AG04449 (cell line): ENCODE results near the gene DPP9.
A peak's percentile ranks its signal among the peaks of the same experiment; 100 is the strongest.

Experiments used
- CTCF ChIA-PET: fragments of 350-600 bp; formaldehyde crosslinking; extraction: SDS; loops from one replicate; lab custom pipeline; 2021; ENCODE audit warnings: antibody characterized with exemption; lab: Yijun Ruan, JAX
- POLR2A ChIA-PET: fragments of 400-600, 350-600 bp; formaldehyde crosslinking; extraction: SDS; loops from one replicate; lab custom pipeline; 2020; ENCODE audit warnings: antibody characterized with exemption, inconsistent platforms; lab: Yijun Ruan, JAX
- DNase-seq: peaks from one replicate; pipeline ENCODE4 v3.0.0-alpha.2; 2010; ENCODE audit warnings: low read depth, low spot score
- H3K4me3 ChIP-seq: 2 replicates; pipeline ENCODE4 v1.5.1; 2011; ENCODE audit warnings: low read depth, mild to moderate bottlenecking, control low read depth, low read length
- TF ChIP-seq, protein P1 (sequence below): IDR thresholded peaks from one replicate; pipeline ENCODE4 v1.5.1; 2011; ENCODE audit warnings: mild to moderate bottlenecking, moderate library complexity, low read length, control low read depth, inconsistent platforms; ENCODE audit not compliant: insufficient read depth; ENCODE audit errors: missing control alignments

Gene DPP9

DNA sequence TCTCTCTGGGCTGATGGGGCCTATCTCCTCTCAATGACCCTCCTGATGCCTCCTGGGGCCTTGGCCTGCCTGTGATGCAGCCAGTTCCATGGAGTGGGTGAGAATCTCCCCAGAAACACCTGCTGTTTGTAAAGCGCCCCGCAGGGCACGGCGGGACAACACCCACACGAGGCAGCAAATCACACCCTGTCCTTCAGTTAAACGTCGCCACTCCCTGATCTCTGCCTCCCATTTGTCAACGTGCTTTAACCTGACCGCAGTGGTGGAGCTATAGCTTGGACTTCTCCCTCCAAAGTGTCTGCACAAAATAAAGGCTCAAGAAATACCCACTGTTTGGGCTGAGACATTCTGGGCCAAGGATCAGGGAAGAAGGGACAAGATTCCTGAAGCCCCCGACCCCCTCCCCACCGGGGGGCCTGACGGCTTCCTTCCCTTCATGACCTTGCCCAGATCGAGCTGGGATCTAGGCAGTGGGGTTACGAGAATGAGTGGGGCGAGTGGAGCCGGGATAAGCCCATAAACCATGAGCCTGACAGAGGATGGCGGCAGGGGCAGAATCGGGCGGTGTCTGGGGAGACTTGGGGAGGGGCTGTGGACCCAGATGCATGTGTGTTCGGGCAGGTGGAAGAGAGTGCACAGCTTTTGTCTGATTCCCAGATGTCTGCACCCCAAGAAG is 61.5 kb downstream of the DPP9 start:
- no peak for DNase-seq
- TF ChIP-seq, protein P1, sequence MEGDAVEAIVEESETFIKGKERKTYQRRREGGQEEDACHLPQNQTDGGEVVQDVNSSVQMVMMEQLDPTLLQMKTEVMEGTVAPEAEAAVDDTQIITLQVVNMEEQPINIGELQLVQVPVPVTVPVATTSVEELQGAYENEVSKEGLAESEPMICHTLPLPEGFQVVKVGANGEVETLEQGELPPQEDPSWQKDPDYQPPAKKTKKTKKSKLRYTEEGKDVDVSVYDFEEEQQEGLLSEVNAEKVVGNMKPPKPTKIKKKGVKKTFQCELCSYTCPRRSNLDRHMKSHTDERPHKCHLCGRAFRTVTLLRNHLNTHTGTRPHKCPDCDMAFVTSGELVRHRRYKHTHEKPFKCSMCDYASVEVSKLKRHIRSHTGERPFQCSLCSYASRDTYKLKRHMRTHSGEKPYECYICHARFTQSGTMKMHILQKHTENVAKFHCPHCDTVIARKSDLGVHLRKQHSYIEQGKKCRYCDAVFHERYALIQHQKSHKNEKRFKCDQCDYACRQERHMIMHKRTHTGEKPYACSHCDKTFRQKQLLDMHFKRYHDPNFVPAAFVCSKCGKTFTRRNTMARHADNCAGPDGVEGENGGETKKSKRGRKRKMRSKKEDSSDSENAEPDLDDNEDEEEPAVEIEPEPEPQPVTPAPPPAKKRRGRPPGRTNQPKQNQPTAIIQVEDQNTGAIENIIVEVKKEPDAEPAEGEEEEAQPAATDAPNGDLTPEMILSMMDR = no peak
- POLR2A ChIA-PET = no interaction called here
- CTCF ChIA-PET = no interaction called here
- H3K4me3 ChIP-seq = no peak overlapping the region

DNA sequence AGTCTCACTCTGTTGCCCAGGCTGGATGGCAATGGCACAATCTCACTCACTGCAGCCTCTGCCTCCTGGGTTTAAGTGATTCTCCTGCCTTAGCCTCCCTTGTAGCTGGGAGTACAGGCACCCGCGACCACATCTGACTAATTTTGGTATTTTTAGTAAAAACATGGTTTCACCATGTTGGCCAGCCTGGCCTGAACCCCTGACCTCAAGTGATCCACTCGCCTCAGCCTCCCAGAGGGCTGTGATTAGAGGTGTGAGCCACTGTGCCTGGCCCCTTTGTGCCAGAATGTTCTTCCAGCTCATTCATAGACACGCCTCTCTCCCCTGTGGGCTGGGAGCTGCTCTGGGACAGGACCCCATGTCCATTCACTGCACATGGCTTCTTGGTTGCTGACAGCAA is 62.6 kb downstream of the DPP9 start:
- DNase-seq = no peak
- TF ChIP-seq, protein P1 = no peak
- no peak overlapping the region for H3K4me3 ChIP-seq
- CTCF ChIA-PET = interaction anchor here (2.4 kb wide), 1 partner anchor 24 kb away, joined by 9 read pairs; no protein-coding TSS in a partner anchor
- POLR2A ChIA-PET = no interaction called here

- TF ChIP-seq, protein P1 = peak; percentile 6
- DNase-seq = no peak
- ChIA-PET CTCF (interaction anchor here (0.9 to 2.4 kb wide), 2 partner anchors 9 to 24 kb away, joined by 3 to 9 read pairs; no protein-coding TSS in a partner anchor), POLR2A (no interaction called here)
- no peak overlapping the region for H3K4me3 ChIP-seq
Measured at GRCh38 chr19:4660181-4660791, 63.4 kb downstream of the DPP9 start.

DNA sequence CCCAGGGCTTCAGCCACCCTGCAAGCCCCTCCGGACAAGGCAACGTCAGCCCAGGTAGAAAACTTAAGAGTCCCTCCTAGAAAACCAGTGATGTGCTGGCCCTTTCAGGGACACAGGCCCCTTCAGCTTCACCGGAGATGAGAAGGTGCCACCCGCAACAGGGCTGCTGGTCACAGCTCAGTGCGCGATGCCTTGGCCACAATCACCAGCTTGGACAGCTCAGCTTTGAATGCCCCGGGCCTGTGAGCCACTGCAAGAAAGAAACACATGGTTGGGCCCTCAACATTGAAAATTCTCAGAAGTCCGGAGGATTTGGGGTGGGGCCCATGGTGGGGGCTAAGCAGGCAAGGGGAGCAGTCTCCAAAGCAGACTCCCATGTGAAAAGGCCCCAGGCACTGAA is 65.8 kb downstream of the DPP9 start:
- ChIA-PET CTCF (no interaction called here), POLR2A (no interaction called here)
- TF ChIP-seq, protein P1 = no peak
- no peak for DNase-seq
- no peak overlapping the region for H3K4me3 ChIP-seq

GRCh38 chr19:4657262-4657661 is 66.4 kb downstream of the DPP9 start:
- TF ChIP-seq, protein P1 = no peak
- CTCF ChIA-PET = no interaction called here
- POLR2A ChIA-PET = no interaction called here
- no peak for DNase-seq
- H3K4me3 ChIP-seq = no peak overlapping the region

GRCh38 chr19:4656102-4656501 is 67.5 kb downstream of the DPP9 start:
- POLR2A ChIA-PET = no interaction called here
- CTCF ChIA-PET = interaction anchor here (1.0 to 1.5 kb wide), 2 partner anchors 20 to 24 kb away, joined by 3 to 5 read pairs; no protein-coding TSS in a partner anchor
- TF ChIP-seq, protein P1 = no peak

More at GRCh38 chr19:4656102-4656501, 67.5 kb downstream of the DPP9 start:
- no peak overlapping the region for H3K4me3 ChIP-seq
- no peak for DNase-seq
